OCI-LY7 (cell line): ENCODE data around the gene NIPBL. TPM values are rescaled to one million over a fixed set of nuclear protein-coding genes. Genes with fewer than 3 reads are reported as not detected.

Experiments used
- BruUV-seq: library from RNA; stranded (reverse); fragments of 400-500 nt; replicated peaks from 2 replicates; lab custom pipeline; 2021; lab: Mats Ljungman, UMichigan
- CTCF ChIA-PET: fragments of 300-600 bp; sonication (Branson Sonifier 250); formaldehyde crosslinking; loops from one replicate; lab custom pipeline; 2022; ENCODE audit warnings: antibody characterized with exemption; ENCODE audit not compliant: unreplicated experiment; lab: Charles Lee
- POLR2A ChIA-PET: fragments of 300-600 bp; sonication (Branson Sonifier 250); formaldehyde crosslinking; loops from one replicate; lab custom pipeline; 2022; ENCODE audit warnings: antibody characterized with exemption; lab: Charles Lee
- DNase-seq: peaks from one replicate; pipeline ENCODE4 v3.0.0-alpha.2; 2015; ENCODE audit warnings: low spot score
- H2AFZ ChIP-seq: fragments of 200-600 bp; sonication (generic), shearing (Covaris generic); 2 replicates; pipeline ENCODE4 v1.6.1; 2014; ENCODE audit warnings: mild to moderate bottlenecking, antibody characterized with exemption, low read length, moderate library complexity
- H3K27ac ChIP-seq: fragments of 200-600 bp; sonication (generic); 2 replicates; pipeline ENCODE4 v1.5.1; 2014; ENCODE audit warnings: mixed run types, low read depth, mild to moderate bottlenecking, moderate library complexity, low read length, inconsistent platforms; ENCODE audit not compliant: poor library complexity, severe bottlenecking
- H3K36me3 ChIP-seq: fragments of 200-600 bp; sonication (generic); 2 replicates; pipeline ENCODE4 v1.6.1; 2014; ENCODE audit warnings: mild to moderate bottlenecking, antibody characterized with exemption, low read length, moderate library complexity, mixed read lengths; ENCODE audit not compliant: insufficient read depth
- H3K4me1 ChIP-seq: fragments of 200-600 bp; sonication (generic); 2 replicates; pipeline ENCODE4 v1.5.1; 2014; ENCODE audit warnings: mild to moderate bottlenecking, low read length; ENCODE audit not compliant: insufficient read depth, poor library complexity, severe bottlenecking
- H3K4me2 ChIP-seq: fragments of 200-600 bp; sonication (generic); 2 replicates; pipeline ENCODE4 v1.6.1; 2014; ENCODE audit warnings: mild to moderate bottlenecking, low read length
- H3K4me3 ChIP-seq: fragments of 200-600 bp; sonication (generic); 2 replicates; pipeline ENCODE4 v1.5.1; 2014; ENCODE audit warnings: mild to moderate bottlenecking, low read depth, low read length; ENCODE audit not compliant: poor library complexity, severe bottlenecking
- H3K79me2 ChIP-seq: fragments of 200-600 bp; sonication (generic); 2 replicates; pipeline ENCODE4 v1.6.1; 2016; ENCODE audit warnings: low read depth, mild to moderate bottlenecking, low read length, moderate library complexity, mixed read lengths; ENCODE audit not compliant: insufficient read depth
- H3K9me2 ChIP-seq: fragments of 200-600 bp; sonication (generic); 2 replicates; pipeline ENCODE4 v1.6.1; 2016; ENCODE audit warnings: mild to moderate bottlenecking, low read length, mixed read lengths; ENCODE audit not compliant: insufficient read depth
- H3K9me3 ChIP-seq: fragments of 200-600 bp; sonication (generic); 2 replicates; pipeline ENCODE4 v1.6.1; 2014; ENCODE audit warnings: mild to moderate bottlenecking, mixed run types, low read length, mixed read lengths
- H4K20me1 ChIP-seq: fragments of 200-600 bp; sonication (generic); 2 replicates; pipeline ENCODE4 v1.6.1; 2014; ENCODE audit warnings: mild to moderate bottlenecking, antibody characterized with exemption, low read length, moderate library complexity, mixed read lengths; ENCODE audit not compliant: insufficient read depth
- EZH2phosphoT487 ChIP-seq: fragments of 200-600 bp; sonication (generic); IDR thresholded peaks from 2 replicates; pipeline ENCODE4 v1.6.1; 2018; ENCODE audit warnings: low read depth, borderline replicate concordance, mild to moderate bottlenecking, mixed run types, antibody characterized with exemption, low read length, moderate library complexity, mixed read lengths
- intact Hi-C: fragments of 100-400 bp; cut with micrococcal nuclease; formaldehyde crosslinking; loops from one replicate; pipeline ENCODE4 v1.10.0; 2022; ENCODE audit not compliant: unreplicated experiment
- total RNA-seq, 2 experiments: library from RNA; depleted of rRNA in 1 of 2; stranded (reverse); fragments of >200 nt in 1 of 2; shearing (Covaris generic) in 1 of 2; gene quantifications; 2 replicates each; pipeline ENCODE4 v1.2.3, GENCODE V29; 2014 to 2022
- TF ChIP-seq, protein P1 (sequence below): fragments of 200-600 bp; sonication (generic); conservative IDR thresholded peaks from 2 replicates; pipeline ENCODE4 v1.5.1; 2014; ENCODE audit warnings: mild to moderate bottlenecking, antibody characterized with exemption, low read length, moderate library complexity, mixed read lengths

Gene NIPBL
- total RNA-seq, 2 experiments from 2014 or later = 24.9 to 56.1 TPM

- H3K27ac ChIP-seq = no peak overlapping the region
- intact Hi-C loops = no loop called here
- H4K20me1 ChIP-seq = no peaks in the 10 kb centered on the region
- no peaks in the 10 kb centered on the region for H3K79me2 ChIP-seq
- ChIA-PET POLR2A (no interaction called here), CTCF (no interaction called here)
- no peaks in the 10 kb centered on the region for H3K9me2 ChIP-seq
- no peak for DNase-seq
- peaks cover 42% of the 10 kb centered on the region for H3K36me3 ChIP-seq
- H3K4me2 ChIP-seq = no peak overlapping the region
- H3K9me3 ChIP-seq = no peaks in the 10 kb centered on the region
- no peak overlapping the region for H2AFZ ChIP-seq
- BruUV-seq = no TSS peak
- no peaks in the 10 kb centered on the region for H3K4me1 ChIP-seq
- H3K4me3 ChIP-seq = no peak overlapping the region
- TF ChIP-seq, protein P1, sequence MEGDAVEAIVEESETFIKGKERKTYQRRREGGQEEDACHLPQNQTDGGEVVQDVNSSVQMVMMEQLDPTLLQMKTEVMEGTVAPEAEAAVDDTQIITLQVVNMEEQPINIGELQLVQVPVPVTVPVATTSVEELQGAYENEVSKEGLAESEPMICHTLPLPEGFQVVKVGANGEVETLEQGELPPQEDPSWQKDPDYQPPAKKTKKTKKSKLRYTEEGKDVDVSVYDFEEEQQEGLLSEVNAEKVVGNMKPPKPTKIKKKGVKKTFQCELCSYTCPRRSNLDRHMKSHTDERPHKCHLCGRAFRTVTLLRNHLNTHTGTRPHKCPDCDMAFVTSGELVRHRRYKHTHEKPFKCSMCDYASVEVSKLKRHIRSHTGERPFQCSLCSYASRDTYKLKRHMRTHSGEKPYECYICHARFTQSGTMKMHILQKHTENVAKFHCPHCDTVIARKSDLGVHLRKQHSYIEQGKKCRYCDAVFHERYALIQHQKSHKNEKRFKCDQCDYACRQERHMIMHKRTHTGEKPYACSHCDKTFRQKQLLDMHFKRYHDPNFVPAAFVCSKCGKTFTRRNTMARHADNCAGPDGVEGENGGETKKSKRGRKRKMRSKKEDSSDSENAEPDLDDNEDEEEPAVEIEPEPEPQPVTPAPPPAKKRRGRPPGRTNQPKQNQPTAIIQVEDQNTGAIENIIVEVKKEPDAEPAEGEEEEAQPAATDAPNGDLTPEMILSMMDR = no peak
- no peak for TF ChIP-seq EZH2phosphoT487
Measured at GRCh38 chr5:37034955-37035354, 158.4 kb downstream of the NIPBL start.

- CTCF ChIA-PET = no interaction called here
- POLR2A ChIA-PET = interaction anchor here (0.5 to 0.6 kb wide), 3 partner anchors 46 to 1252 kb away, joined by 3 to 5 read pairs (median 5); no protein-coding TSS in a partner anchor
- intact Hi-C loops = no loop called here
- no peak overlapping the region for H3K27ac ChIP-seq
- TF ChIP-seq, protein P1 = no peak
- TF ChIP-seq EZH2phosphoT487 = no peak
- no peaks in the 10 kb centered on the region for H3K79me2 ChIP-seq
- no peak overlapping the region for H3K4me3 ChIP-seq
- H4K20me1 ChIP-seq = no peaks in the 10 kb centered on the region
- H3K9me3 ChIP-seq = no peaks in the 10 kb centered on the region
- BruUV-seq = no TSS peak
- DNase-seq = no peak
- H3K4me1 ChIP-seq = no peaks in the 10 kb centered on the region
- no peaks in the 10 kb centered on the region for H3K9me2 ChIP-seq
- H3K36me3 ChIP-seq = peaks cover 51% of the 10 kb centered on the region
- no peak overlapping the region for H2AFZ ChIP-seq
- no peak overlapping the region for H3K4me2 ChIP-seq
Measured at GRCh38 chr5:37037840-37038239, 161.3 kb downstream of the NIPBL start.

DNA sequence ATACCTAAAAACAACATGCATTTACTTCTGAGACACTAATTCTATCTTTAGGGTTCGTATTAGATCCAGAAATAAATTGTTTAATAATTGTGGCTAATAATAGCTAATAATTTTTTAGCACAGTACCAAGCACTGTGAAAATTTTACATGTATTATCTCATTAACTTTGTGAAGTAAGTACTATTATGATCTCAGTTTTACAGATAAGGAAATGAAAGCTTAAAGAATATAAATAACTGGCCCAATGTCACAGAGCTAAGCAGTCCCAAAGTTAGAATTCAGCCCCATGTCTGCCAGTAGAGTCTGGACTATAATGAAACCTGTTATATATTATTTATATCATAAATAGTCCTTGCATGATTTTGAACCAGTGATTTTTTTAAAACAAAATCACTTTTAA lies 163.3 kb downstream of the NIPBL start:
- no TSS peak for BruUV-seq
- no peak for DNase-seq
- ChIA-PET POLR2A (interaction anchor here (0.6 to 1.0 kb wide), 5 partner anchors 11 to 1168 kb away, joined by 3 to 5 read pairs (median 3); no protein-coding TSS in a partner anchor), CTCF (no interaction called here)
- H3K4me3 ChIP-seq = no peak overlapping the region
- no peaks in the 10 kb centered on the region for H3K9me2 ChIP-seq
- H3K27ac ChIP-seq = no peak overlapping the region
- H3K4me1 ChIP-seq = no peaks in the 10 kb centered on the region
- H3K4me2 ChIP-seq = no peak overlapping the region
- H2AFZ ChIP-seq = no peak overlapping the region
- no peaks in the 10 kb centered on the region for H4K20me1 ChIP-seq
- no peaks in the 10 kb centered on the region for H3K9me3 ChIP-seq
- no peaks in the 10 kb centered on the region for H3K79me2 ChIP-seq
- intact Hi-C loops = no loop called here
- TF ChIP-seq EZH2phosphoT487 = no peak
- TF ChIP-seq, protein P1 = no peak
- H3K36me3 ChIP-seq = peaks cover 57% of the 10 kb centered on the region
